SH-SY5Y (cell line): Measurements from ENCODE around the gene STAT1.

Experiments used
- GATA2 ChIP-seq: IDR thresholded peaks from 2 replicates; pipeline ENCODE4 v1.6.1; 2011; ENCODE audit warnings: mild to moderate bottlenecking, low read depth, low read length
- GATA3 ChIP-seq: IDR thresholded peaks from 2 replicates; pipeline ENCODE4 v1.6.1; 2011; ENCODE audit warnings: low read depth, mild to moderate bottlenecking, low read length, moderate library complexity

Gene STAT1

GRCh38 chr2:190984595-190984994 lies 29.4 kb downstream of the STAT1 start:
- TF ChIP-seq GATA3: no peak
- no peak for TF ChIP-seq GATA2

GRCh38 chr2:190982262-190983034 lies 31.5 kb downstream of the STAT1 start:
- TF ChIP-seq GATA3: no peak
- no peak for TF ChIP-seq GATA2

- TF ChIP-seq GATA3 (no peak), GATA2 (no peak)
Measured at GRCh38 chr2:190981733-190982132, 32.2 kb downstream of the STAT1 start.

- TF ChIP-seq GATA3 (no peak), GATA2 (no peak)
Measured at GRCh38 chr2:190981333-190981732, 32.6 kb downstream of the STAT1 start.

GRCh38 chr2:190980630-190981209 lies 33.3 kb downstream of the STAT1 start:
- no peak for TF ChIP-seq GATA3
- no peak for TF ChIP-seq GATA2

- TF ChIP-seq GATA2 (peak; percentile 62), GATA3 (no peak)
Measured at GRCh38 chr2:190979906-190980629, 33.9 kb downstream of the STAT1 start.

- TF ChIP-seq GATA2 (no peak), GATA3 (no peak)
Measured at GRCh38 chr2:190978389-190979053, 35.5 kb downstream of the STAT1 start.

- TF ChIP-seq GATA2 (no peak), GATA3 (no peak)
Measured at GRCh38 chr2:190977505-190977904, 36.5 kb downstream of the STAT1 start.

- TF ChIP-seq GATA3 (no peak), GATA2 (no peak)
Measured at GRCh38 chr2:190976521-190976920, 37.5 kb downstream of the STAT1 start.

- no peak for TF ChIP-seq GATA2
- no peak for TF ChIP-seq GATA3
Measured at GRCh38 chr2:190974629-190975361, 39.2 kb downstream of the STAT1 start.

GRCh38 chr2:190973726-190974628 lies 40.0 kb downstream of the STAT1 start:
- TF ChIP-seq GATA3: no peak
- no peak for TF ChIP-seq GATA2

- TF ChIP-seq GATA3 (no peak), GATA2 (no peak)
Measured at GRCh38 chr2:190973262-190973661, 40.7 kb downstream of the STAT1 start.

GRCh38 chr2:190972846-190973245 lies 41.1 kb downstream of the STAT1 start:
- TF ChIP-seq GATA2 (no peak), GATA3 (no peak)
